HEK293 (cell line): ENCODE measurements around the gene ENGASE.
A peak's percentile ranks its signal among the peaks of the same experiment; 100 is the strongest.

Experiments
- CTCF ChIA-PET: fragments of 350-600 bp; formaldehyde crosslinking; extraction: SDS; loops from one replicate; lab custom pipeline; 2021; ENCODE audit warnings: antibody characterized with exemption; lab: Yijun Ruan, JAX
- POLR2A ChIA-PET: fragments of 300-600 bp; formaldehyde crosslinking; extraction: SDS; loops from one replicate; lab custom pipeline; 2020; ENCODE audit warnings: antibody characterized with exemption, inconsistent platforms; lab: Yijun Ruan, JAX
- H3K27ac ChIP-seq: fragments of 200-500 bp; sonication (Bioruptor generic); 2 replicates; pipeline ENCODE4 v1.5.1; 2014; ENCODE audit warnings: low read depth, low read length, control low read depth, inconsistent platforms; ENCODE audit errors: extremely low read depth
- H3K36me3 ChIP-seq, 2 experiments: fragments of 200-500 bp in 1 of 2; sonication (Bioruptor generic) in 1 of 2; 1 replicate in 1 of 2; 2 replicates in 1 of 2; pipeline ENCODE4 v1.5.1; 2014 to 2017; ENCODE audit warnings: inconsistent platforms in 2 of 2, low read length in 2 of 2; ENCODE audit not compliant: control insufficient read depth in 2 of 2, insufficient read depth in 1 of 2
- H3K4me1 ChIP-seq: fragments of 200-500 bp; sonication (Bioruptor generic); 2 replicates; pipeline ENCODE4 v1.5.1; 2014; ENCODE audit warnings: mild to moderate bottlenecking, low read length, inconsistent platforms; ENCODE audit not compliant: control insufficient read depth, insufficient read depth
- H3K4me3 ChIP-seq: 2 replicates; pipeline ENCODE4 v1.5.1; 2011; ENCODE audit warnings: low read depth, mild to moderate bottlenecking, control low read depth, low read length, moderate library complexity
- H3K9me3 ChIP-seq: fragments of 200-500 bp; sonication (Bioruptor generic); 2 replicates; pipeline ENCODE4 v1.5.1; 2014; ENCODE audit warnings: low read depth, low read length, inconsistent platforms; ENCODE audit not compliant: control insufficient read depth, insufficient read depth
- CTCF ChIP-seq: fragments of 450-650 bp; formaldehyde crosslinking; IDR thresholded peaks from 2 replicates; pipeline ENCODE4 v1.5.1; 2016; ENCODE audit warnings: missing biosample characterization, missing genetic modification characterization
- EGR2 ChIP-seq: fragments of 450-650 bp; formaldehyde crosslinking; IDR thresholded peaks from 2 replicates; pipeline ENCODE4 v1.5.1; 2016; ENCODE audit warnings: low read depth, missing biosample characterization, missing genetic modification characterization
- HIC1 ChIP-seq: fragments of 450-650 bp; formaldehyde crosslinking; IDR thresholded peaks from 2 replicates; pipeline ENCODE4 v1.5.1; 2016; ENCODE audit warnings: missing biosample characterization, missing genetic modification characterization
- KLF16 ChIP-seq: fragments of 450-650 bp; formaldehyde crosslinking; IDR thresholded peaks from 2 replicates; pipeline ENCODE4 v1.5.1; 2017; ENCODE audit warnings: missing biosample characterization, missing genetic modification characterization
- MYNN ChIP-seq: fragments of 450-650 bp; formaldehyde crosslinking; IDR thresholded peaks from 2 replicates; pipeline ENCODE4 v1.5.1; 2016; ENCODE audit warnings: missing biosample characterization, missing genetic modification characterization, borderline replicate concordance
- OVOL3 ChIP-seq: fragments of 450-650 bp; formaldehyde crosslinking; IDR thresholded peaks from 2 replicates; pipeline ENCODE4 v1.5.1; 2016; ENCODE audit warnings: missing biosample characterization, missing genetic modification characterization
- PATZ1 ChIP-seq: fragments of 450-650 bp; formaldehyde crosslinking; IDR thresholded peaks from 2 replicates; pipeline ENCODE4 v1.5.1; 2016; ENCODE audit warnings: missing biosample characterization, missing genetic modification characterization
- RBAK ChIP-seq: fragments of 450-650 bp; formaldehyde crosslinking; IDR thresholded peaks from 2 replicates; pipeline ENCODE4 v1.5.1; 2016; ENCODE audit warnings: missing biosample characterization, missing genetic modification characterization
- REPIN1 ChIP-seq: fragments of 450-650 bp; formaldehyde crosslinking; IDR thresholded peaks from 2 replicates; pipeline ENCODE4 v1.5.1; 2017; ENCODE audit warnings: missing biosample characterization, missing genetic modification characterization, low read depth
- SP3 ChIP-seq: fragments of 450-650 bp; formaldehyde crosslinking; IDR thresholded peaks from 2 replicates; pipeline ENCODE4 v1.5.1; 2016; ENCODE audit warnings: missing biosample characterization, missing genetic modification characterization
- ZBTB6 ChIP-seq: fragments of 450-650 bp; formaldehyde crosslinking; IDR thresholded peaks from 2 replicates; pipeline ENCODE4 v1.5.1; 2017; ENCODE audit warnings: missing biosample characterization, missing genetic modification characterization
- ZFHX2 ChIP-seq: fragments of 450-650 bp; formaldehyde crosslinking; conservative IDR thresholded peaks from 2 replicates; pipeline ENCODE4 v1.5.1; 2016; ENCODE audit warnings: missing biosample characterization, missing genetic modification characterization
- ZNF155 ChIP-seq: fragments of 450-650 bp; formaldehyde crosslinking; IDR thresholded peaks from 2 replicates; pipeline ENCODE4 v1.5.1; 2016; ENCODE audit warnings: missing biosample characterization, missing genetic modification characterization
- ZNF184 ChIP-seq: fragments of 450-650 bp; IDR thresholded peaks from 2 replicates; pipeline ENCODE4 v1.5.1; 2018; ENCODE audit warnings: missing biosample characterization, mild to moderate bottlenecking, missing genetic modification characterization
- ZNF19 ChIP-seq: fragments of 450-650 bp; formaldehyde crosslinking; IDR thresholded peaks from 2 replicates; pipeline ENCODE4; 2016; ENCODE audit warnings: missing biosample characterization, missing genetic modification characterization, low read depth
- ZNF221 ChIP-seq: fragments of 450-650 bp; formaldehyde crosslinking; IDR thresholded peaks from 2 replicates; pipeline ENCODE4 v1.5.1; 2017; ENCODE audit warnings: missing biosample characterization, missing genetic modification characterization, borderline replicate concordance
- ZNF23 ChIP-seq: fragments of 450-650 bp; formaldehyde crosslinking; IDR thresholded peaks from 2 replicates; pipeline ENCODE4 v1.5.1; 2016; ENCODE audit warnings: missing biosample characterization, missing genetic modification characterization, borderline replicate concordance
- ZNF280D ChIP-seq: fragments of 450-650 bp; formaldehyde crosslinking; IDR thresholded peaks from 2 replicates; pipeline ENCODE4 v1.5.1; 2016; ENCODE audit warnings: missing biosample characterization, missing genetic modification characterization
- ZNF311 ChIP-seq: fragments of 450-650 bp; formaldehyde crosslinking; IDR thresholded peaks from 2 replicates; pipeline ENCODE4 v1.5.1; 2017; ENCODE audit warnings: missing biosample characterization, missing genetic modification characterization, borderline replicate concordance
- ZNF416 ChIP-seq: fragments of 450-650 bp; formaldehyde crosslinking; IDR thresholded peaks from 2 replicates; pipeline ENCODE4 v1.5.1; 2016; ENCODE audit warnings: missing biosample characterization, missing genetic modification characterization
- ZNF423 ChIP-seq: fragments of 450-650 bp; formaldehyde crosslinking; IDR thresholded peaks from 2 replicates; pipeline ENCODE4 v1.5.1; 2016; ENCODE audit warnings: missing biosample characterization, missing genetic modification characterization
- ZNF610 ChIP-seq: fragments of 450-650 bp; formaldehyde crosslinking; IDR thresholded peaks from 2 replicates; pipeline ENCODE4 v1.5.1; 2016; ENCODE audit warnings: missing biosample characterization, missing genetic modification characterization, borderline replicate concordance
- ZSCAN23 ChIP-seq: fragments of 450-650 bp; formaldehyde crosslinking; IDR thresholded peaks from 2 replicates; pipeline ENCODE4 v1.5.1; 2016; ENCODE audit warnings: missing biosample characterization, missing genetic modification characterization
- ZSCAN30 ChIP-seq: fragments of 450-650 bp; IDR thresholded peaks from 2 replicates; pipeline ENCODE4 v1.5.1; 2018; ENCODE audit warnings: missing biosample characterization, mild to moderate bottlenecking, missing genetic modification characterization, moderate library complexity

Gene ENGASE

GRCh38 chr17:79108870-79109269 lies 34.2 kb downstream of the ENGASE start:
- H3K4me1 ChIP-seq = no peaks in the 10 kb centered on the region; the same call in 1 of the 2 replicates
- ChIA-PET CTCF (interaction anchor here (0.6 to 3.4 kb wide), 10 partner anchors 8 to 285 kb away, joined by 4 to 20 read pairs (median 5); no protein-coding TSS in a partner anchor), POLR2A (no interaction called here)
- no peak overlapping the region for H3K27ac ChIP-seq
- no peaks in the 10 kb centered on the region for H3K9me3 ChIP-seq
- H3K4me3 ChIP-seq = no peak overlapping the region
- no peaks in the 10 kb centered on the region for H3K36me3 ChIP-seq
- TF ChIP-seq ZBTB6 (no peak), ZNF280D (tag by site-specific recombination) (no peak), ZNF311 (tag by site-specific recombination) (no peak), HIC1 (no peak), ZNF19 (tag by site-specific recombination) (no peak), ZNF23 (no peak), ZNF184 (tag by site-specific recombination) (no peak), KLF16 (tag by site-specific recombination) (no peak), ZNF155 (tag by site-specific recombination) (no peak), SP3 (tag by site-specific recombination) (no peak), ZSCAN30 (tag by site-specific recombination) (no peak), ZSCAN23 (tag by site-specific recombination) (no peak), RBAK (tag by site-specific recombination) (no peak), ZNF416 (tag by site-specific recombination) (no peak), ZNF610 (tag by site-specific recombination) (no peak), MYNN (tag by site-specific recombination) (no peak), REPIN1 (tag by site-specific recombination) (no peak), OVOL3 (no peak), ZNF423 (tag by site-specific recombination) (no peak)

GRCh38 chr17:79109584-79109983 lies 35.0 kb downstream of the ENGASE start:
- Histone ChIP-seq H3K4me3 (no peak overlapping the region), H3K4me1 (peaks cover 7% of the 10 kb centered on the region), H3K36me3 (no peaks in the 10 kb centered on the region), H3K27ac (no peak overlapping the region), H3K9me3 (no peaks in the 10 kb centered on the region)
- TF ChIP-seq ZFHX2 (peak; percentile 60), ZNF221 (no peak), CTCF (tag by site-specific recombination) (peak; percentile 76), PATZ1 (peak; percentile 24; the same call in 1 of the 2 replicates), EGR2 (tag by site-specific recombination) (peak; percentile 51; the same call in 1 of the 2 replicates)
- POLR2A ChIA-PET = no interaction called here
- CTCF ChIA-PET = interaction anchor here (0.6 to 3.4 kb wide), 13 partner anchors 9 to 284 kb away, joined by 3 to 20 read pairs (median 4); no protein-coding TSS in a partner anchor
